RPMI7951 (cell line): ENCODE data around the gene DNAJB4. TPM values are rescaled to one million over a fixed set of nuclear protein-coding genes. Genes with fewer than 3 reads are reported as not detected.
"Not testable (repeated sequence)": the region's sequence is repeated elsewhere in the genome, so short reads cannot be mapped to it uniquely, and the experiment has no call there.

Experiments used
- DNase-seq: peaks from one replicate; pipeline ENCODE4 v3.0.0-alpha.2; 2012; ENCODE audit warnings: low read depth
- total RNA-seq: library from RNA; depleted of rRNA; stranded (reverse); fragments of >200 nt; shearing (Covaris generic); gene quantifications from 2 replicates; pipeline ENCODE4 v1.2.3, GENCODE V29; 2014; rRNA removed

Gene DNAJB4
- 40.1 and 53.8 TPM in 2 replicates for total RNA-seq

- DNase-seq: peak; percentile 98
Observed at GRCh38 chr1:78004719-78005447, at the start of gene DNAJB4. Gene DNAJB4, plus strand, starts transcription at chr1:78004939. Its CDS starts 172 bp downstream, at chr1:78005111.

- no peak for DNase-seq
Observed at GRCh38 chr1:77955709-77956108, 49.0 kb upstream of the DNAJB4 start.

- DNase-seq: no peak
Observed at GRCh38 chr1:77956464-77956863, 48.3 kb upstream of the DNAJB4 start.

GRCh38 chr1:77958391-77958790, 46.3 kb upstream of the DNAJB4 start:
- no peak for DNase-seq

- no peak for DNase-seq
Observed at GRCh38 chr1:77958850-77959249, 45.9 kb upstream of the DNAJB4 start.

GRCh38 chr1:77961392-77961791, 43.3 kb upstream of the DNAJB4 start:
- DNase-seq: no peak

- DNase-seq: no peak
Observed at GRCh38 chr1:77966291-77966690, 38.4 kb upstream of the DNAJB4 start.

GRCh38 chr1:77970192-77970591, 34.5 kb upstream of the DNAJB4 start:
- DNase-seq: no peak

- DNase-seq: no peak
Observed at GRCh38 chr1:77972080-77972479, 32.7 kb upstream of the DNAJB4 start.

GRCh38 chr1:77975386-77975785, 29.4 kb upstream of the DNAJB4 start:
- DNase-seq: peak; percentile 24

GRCh38 chr1:77975907-77976306, 28.8 kb upstream of the DNAJB4 start:
- no peak for DNase-seq

- DNase-seq: no peak
Observed at GRCh38 chr1:77976433-77977076, 28.2 kb upstream of the DNAJB4 start.

GRCh38 chr1:77977989-77978292, 26.8 kb upstream of the DNAJB4 start:
- no peak for DNase-seq

GRCh38 chr1:77978293-77978968, 26.3 kb upstream of the DNAJB4 start:
- DNase-seq: peak; percentile 98

GRCh38 chr1:77978969-77979876, 25.5 kb upstream of the DNAJB4 start, which contains the start of gene FUBP1:
Gene FUBP1, minus strand, starts transcription at chr1:77979072. Its CDS starts 68 bp downstream, at chr1:77979004.
- DNase-seq: peak; percentile 98

- DNase-seq: not testable (repeated sequence)
Observed at GRCh38 chr1:77983352-77983996, 21.3 kb upstream of the DNAJB4 start.

- DNase-seq: no peak
Observed at GRCh38 chr1:77983997-77984355, 20.8 kb upstream of the DNAJB4 start.

- DNase-seq: no peak
Observed at GRCh38 chr1:77984629-77985028, 20.1 kb upstream of the DNAJB4 start.

- no peak for DNase-seq
Observed at GRCh38 chr1:77986810-77987209, 17.9 kb upstream of the DNAJB4 start.

GRCh38 chr1:77987919-77988318, 16.8 kb upstream of the DNAJB4 start:
- no peak for DNase-seq

GRCh38 chr1:77989744-77990143, 15.0 kb upstream of the DNAJB4 start:
- DNase-seq: no peak
